ENCODE results near the gene PCIF1.

Gene PCIF1

DNA sequence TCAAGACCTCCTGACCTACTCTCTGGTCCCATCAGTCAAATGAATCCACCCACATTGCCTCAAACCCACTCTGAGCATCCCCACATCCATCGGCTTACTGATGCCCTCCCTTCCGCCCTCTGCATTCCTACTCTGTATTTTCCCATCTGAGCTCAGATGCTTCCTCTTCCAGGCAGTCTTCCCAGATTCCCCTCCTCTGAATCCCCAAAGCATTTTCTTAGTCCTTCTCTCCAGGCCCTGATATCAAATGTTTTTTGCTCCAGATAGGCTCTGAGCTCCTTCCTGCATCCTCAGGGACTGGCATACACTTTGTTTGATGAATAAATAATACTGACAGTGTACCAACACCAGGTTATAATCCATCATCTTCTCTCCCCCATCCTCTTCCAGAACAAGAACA, 26.4 kb upstream of the PCIF1 start:
- TF ChIP-seq, protein P1, sequence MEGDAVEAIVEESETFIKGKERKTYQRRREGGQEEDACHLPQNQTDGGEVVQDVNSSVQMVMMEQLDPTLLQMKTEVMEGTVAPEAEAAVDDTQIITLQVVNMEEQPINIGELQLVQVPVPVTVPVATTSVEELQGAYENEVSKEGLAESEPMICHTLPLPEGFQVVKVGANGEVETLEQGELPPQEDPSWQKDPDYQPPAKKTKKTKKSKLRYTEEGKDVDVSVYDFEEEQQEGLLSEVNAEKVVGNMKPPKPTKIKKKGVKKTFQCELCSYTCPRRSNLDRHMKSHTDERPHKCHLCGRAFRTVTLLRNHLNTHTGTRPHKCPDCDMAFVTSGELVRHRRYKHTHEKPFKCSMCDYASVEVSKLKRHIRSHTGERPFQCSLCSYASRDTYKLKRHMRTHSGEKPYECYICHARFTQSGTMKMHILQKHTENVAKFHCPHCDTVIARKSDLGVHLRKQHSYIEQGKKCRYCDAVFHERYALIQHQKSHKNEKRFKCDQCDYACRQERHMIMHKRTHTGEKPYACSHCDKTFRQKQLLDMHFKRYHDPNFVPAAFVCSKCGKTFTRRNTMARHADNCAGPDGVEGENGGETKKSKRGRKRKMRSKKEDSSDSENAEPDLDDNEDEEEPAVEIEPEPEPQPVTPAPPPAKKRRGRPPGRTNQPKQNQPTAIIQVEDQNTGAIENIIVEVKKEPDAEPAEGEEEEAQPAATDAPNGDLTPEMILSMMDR (conservative IDR thresholded peaks at IDR 0.05; ENCODE audit: low read length) = no peak
- H3K4me3 ChIP-seq (ENCODE audit: low read length) = no peak overlapping the region
- no peak for DNase-seq (ENCODE audit: low read depth)

DNA sequence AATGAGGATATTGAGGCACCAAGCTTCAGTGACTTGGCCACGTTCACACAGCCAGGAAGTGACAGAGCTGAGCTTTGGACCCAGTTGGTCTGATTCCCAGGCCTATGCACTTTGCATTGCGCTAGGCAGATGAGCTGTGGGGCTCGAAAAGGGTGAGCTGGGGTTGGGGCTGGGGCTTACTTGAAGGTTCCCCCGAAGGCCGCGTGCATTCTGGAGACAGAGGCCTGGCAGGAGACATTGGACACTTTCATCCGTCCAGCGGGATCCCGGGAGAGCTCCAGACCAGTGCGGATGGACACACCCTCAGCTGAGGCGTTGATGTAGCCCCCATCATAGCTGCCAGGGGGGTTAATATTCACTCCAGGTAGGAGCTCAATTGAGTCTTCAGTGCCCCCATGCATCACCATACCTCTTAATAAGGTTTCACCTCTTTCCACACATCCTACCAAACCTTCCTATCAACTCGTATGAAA, 25.1 kb upstream of the PCIF1 start:
- TF ChIP-seq, protein P1 (conservative IDR thresholded peaks at IDR 0.05; ENCODE audit: low read length) = no peak
- no peak overlapping the region for H3K4me3 ChIP-seq (ENCODE audit: low read length)
- DNase-seq (ENCODE audit: low read depth) = no peak

DNA sequence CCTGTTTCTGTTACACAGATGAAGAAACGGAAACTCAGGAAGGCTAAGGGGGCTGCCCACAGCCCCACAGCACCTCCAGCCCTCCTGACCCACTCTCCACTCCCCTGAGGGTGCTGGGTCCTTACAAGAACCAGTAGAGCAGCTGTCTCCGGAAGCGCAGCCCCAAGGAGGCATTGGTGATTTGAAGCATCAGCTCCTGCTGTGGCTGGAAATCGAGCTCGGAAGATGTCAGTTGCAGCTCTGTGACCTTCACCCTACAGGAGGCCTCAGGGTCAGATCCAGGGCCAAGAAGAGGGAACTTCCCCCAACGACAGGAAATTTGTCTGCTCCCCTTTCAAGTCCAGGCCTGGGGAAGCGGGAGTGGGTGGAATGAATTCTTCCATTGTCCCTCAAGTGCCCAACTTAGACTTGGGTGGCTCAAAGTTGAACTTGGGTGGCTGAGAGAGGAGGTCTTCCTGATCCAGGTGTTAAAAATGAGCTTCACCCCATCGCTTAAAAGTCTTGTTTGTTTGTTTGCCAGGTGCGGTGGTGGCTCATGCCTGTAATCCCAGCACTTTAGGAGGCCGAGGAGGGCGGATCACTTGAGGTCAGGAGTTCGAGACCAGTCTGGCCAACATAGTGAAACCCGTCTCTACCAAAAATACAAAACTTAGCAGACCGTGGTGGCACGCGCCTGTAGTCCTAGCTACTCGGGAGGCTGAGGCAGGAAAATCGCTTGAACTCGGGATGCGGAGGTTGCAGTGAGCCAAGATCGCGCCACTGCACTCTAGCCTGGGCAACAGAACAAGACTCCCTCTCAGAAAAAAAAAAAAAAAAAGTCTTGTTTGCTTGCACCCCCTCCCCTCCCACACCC, 24.4 kb upstream of the PCIF1 start:
- TF ChIP-seq, protein P1 (conservative IDR thresholded peaks at IDR 0.05; ENCODE audit: low read length) = no peak
- DNase-seq (ENCODE audit: low read depth) = no peak
- no peak overlapping the region; the same call in 1 of the 2 replicates for H3K4me3 ChIP-seq (ENCODE audit: low read length)

DNA sequence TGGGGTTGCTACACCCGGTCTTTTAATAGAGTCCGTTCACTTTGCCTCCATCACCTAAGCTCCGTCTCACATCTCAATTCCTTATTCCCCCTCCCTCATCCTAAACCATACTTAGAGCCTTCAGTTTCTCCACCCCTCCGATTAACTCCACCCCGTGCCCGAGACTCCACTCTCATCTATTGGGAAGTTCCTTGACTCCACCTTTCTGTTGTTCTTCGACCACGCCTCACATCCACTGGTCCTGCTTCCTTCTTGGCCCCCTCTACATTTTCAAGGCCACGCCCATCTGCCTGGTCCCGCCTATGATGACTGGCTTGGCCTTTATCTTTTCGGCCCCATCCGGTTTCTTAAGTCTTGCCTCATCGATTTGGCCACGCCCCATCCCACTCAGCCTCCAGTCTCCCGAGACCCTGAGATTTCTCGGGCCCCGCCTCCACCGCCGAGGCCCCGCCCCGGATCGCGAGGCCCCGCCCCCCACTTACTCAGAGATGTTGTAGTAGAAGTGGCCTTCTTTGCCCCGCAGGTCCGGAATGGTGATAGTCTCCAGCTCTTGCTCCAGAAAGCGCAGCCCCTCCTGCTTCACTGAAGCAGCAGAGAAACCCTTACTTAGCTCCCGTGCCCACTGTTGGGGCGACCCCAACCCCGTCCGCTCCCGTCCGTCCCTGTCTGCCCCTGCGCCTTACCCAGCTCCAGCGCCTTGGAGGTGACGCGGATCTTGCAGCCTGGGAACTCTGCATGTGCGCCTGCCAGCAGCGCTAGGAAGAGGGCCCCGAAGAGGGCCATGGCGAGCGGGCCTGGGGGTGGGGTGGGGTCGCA, 23.6 kb upstream of the PCIF1 start:
- TF ChIP-seq, protein P1 (conservative IDR thresholded peaks at IDR 0.05; ENCODE audit: low read length) = no peak
- peak; percentile 100 for DNase-seq (ENCODE audit: low read depth)
- peak overlapping the region; percentile 56 for H3K4me3 ChIP-seq (ENCODE audit: low read length)

DNA sequence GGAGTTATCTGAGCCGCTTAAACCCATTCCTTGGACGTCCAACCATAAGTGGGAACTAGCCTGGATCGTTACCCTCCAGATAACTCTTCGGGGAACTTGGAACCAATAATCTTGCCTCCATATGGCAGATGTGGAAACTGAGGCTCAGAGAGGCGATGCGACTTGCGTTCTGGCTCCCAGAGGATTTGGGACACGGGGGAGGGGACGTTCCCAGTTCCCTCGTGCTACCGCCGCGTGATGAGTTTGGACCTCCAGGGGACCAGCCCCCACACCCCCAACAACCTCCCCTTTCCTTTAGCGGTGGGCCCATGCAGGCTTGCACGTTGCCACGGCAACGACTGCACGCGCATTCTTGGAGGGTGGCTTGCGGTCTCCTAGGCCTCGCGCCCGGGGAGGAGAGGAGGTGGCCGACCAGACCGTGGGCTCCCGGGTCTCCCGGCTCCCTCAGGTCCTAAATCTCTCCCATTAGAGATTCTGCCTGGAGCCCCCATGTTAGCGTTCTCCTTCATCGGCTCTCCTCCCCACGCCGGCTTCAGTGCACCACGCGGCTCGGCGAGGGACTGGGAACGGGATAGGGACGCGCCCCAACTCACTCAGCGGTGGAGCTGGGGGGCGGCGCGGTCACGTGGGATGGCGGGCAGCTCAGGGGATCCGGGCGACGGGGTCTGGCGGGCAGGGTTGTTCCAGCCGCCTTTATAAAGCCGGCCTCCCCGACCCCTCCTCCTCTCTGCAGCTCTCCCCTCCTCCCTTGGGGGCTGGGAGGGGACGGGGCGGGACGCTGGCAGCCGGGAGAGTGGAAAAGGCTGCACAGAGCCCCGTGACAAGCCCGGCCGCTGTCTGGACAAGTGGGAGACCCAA, 22.8 kb upstream of the PCIF1 start, which contains the start of gene PLTP:
Gene PLTP (minus strand): TSS at position 670 of the 858 bp plus-strand sequence. CDS start 703 bp downstream, outside the sequence.
- DNase-seq (ENCODE audit: low read depth) = peak; percentile 74

DNA sequence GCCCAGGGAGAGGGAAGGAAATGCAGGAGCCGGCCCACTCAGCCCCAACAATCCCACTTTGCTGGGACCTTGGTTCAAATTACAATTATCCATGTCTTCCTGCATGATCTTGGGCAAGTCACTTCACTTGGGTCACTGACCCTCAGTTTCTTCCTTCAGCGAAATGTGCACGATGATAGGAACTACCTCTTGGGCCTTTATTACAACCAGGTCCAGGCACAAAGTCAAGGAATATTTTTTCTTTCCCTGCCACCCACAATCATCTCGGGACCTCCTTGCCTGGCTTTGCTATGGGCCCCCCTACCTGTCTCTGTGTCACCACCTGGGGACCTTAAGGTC, 22.2 kb upstream of the PCIF1 start:
- TF ChIP-seq, protein P1 (conservative IDR thresholded peaks at IDR 0.05; ENCODE audit: low read length) = no peak
- no peak for DNase-seq (ENCODE audit: low read depth)
- H3K4me3 ChIP-seq (ENCODE audit: low read length) = peak overlapping the region; percentile 56

More for the DNA sequence above, 22.8 kb upstream of the PCIF1 start, which contains the start of gene PLTP:
- peak within 1 kb of the TSS; percentile 56 for H3K4me3 ChIP-seq (ENCODE audit: low read length)
- TF ChIP-seq, protein P1 (conservative IDR thresholded peaks at IDR 0.05; ENCODE audit: low read length) = no peak
